RPMI7951 (cell line): ENCODE data around the gene MGAT4C. TPM values are rescaled to one million over a fixed set of nuclear protein-coding genes. Genes with fewer than 3 reads are reported as not detected.
A peak's percentile ranks its signal among the peaks of the same experiment; 100 is the strongest.

Experiments
- DNase-seq: peaks from one replicate; pipeline ENCODE4 v3.0.0-alpha.2; 2012; ENCODE audit warnings: low read depth
- total RNA-seq: library from RNA; depleted of rRNA; stranded (reverse); fragments of >200 nt; shearing (Covaris generic); gene quantifications from 2 replicates; pipeline ENCODE4 v1.2.3, GENCODE V29; 2014

The MGAT4C gene
- total RNA-seq, 1 experiment from 2014 or later = not detected

DNA sequence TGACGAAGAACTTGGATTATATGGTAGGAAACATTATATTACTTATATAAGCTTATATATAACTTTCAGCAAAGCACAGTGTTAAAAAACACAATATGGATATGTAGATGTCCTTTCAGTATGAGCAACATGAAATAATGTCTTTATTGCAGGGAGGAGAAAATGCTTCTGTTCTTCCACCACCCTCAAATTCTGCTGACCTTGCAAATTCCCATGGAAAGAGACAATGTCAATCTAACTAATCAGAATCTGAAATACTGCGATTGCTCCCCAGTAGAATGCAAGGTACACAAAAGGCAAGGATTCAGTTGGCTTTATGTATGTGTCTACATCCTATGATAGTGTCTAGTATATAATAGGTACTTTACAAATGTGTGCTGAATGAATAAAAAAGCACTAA lies 26.4 kb downstream of the MGAT4C start:
- no peak for DNase-seq

DNA sequence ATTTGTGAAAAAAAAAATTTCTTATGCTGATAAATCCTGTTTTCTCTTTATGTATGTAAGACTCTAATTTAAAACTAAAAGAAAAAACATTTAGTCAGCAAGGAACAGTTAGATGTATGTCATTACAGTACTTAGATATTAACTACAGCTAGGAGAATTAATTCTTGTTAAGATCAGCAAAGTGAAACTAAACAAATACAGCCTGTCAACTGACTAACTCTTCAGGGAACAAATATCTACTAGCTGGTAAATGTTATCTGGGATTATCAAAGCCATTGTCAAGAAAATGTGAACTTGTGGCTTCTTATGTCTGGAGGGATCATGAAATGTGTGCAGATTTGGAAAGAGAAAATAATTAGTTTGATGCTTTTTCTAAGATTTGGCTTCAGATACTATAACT lies 27.5 kb downstream of the MGAT4C start:
- DNase-seq = no peak

DNA sequence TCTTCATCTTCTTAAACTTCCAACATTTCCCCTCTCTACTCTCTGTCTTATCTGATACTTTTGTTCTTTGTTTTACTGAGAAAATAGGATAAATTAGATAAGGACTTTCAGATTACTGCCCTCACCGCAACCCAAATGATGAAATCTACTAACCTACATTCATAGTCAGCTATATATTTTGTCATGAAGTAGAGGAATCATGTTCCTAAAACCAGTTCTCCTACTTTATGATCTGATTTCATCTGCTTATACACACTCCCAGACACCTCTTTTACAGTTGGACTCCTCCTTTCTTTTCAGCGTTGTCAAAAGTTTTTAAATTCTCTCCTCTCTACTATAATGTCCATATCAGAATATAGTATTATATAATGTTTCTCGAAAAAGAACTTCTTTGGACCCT lies 29.7 kb downstream of the MGAT4C start:
- DNase-seq = no peak

DNA sequence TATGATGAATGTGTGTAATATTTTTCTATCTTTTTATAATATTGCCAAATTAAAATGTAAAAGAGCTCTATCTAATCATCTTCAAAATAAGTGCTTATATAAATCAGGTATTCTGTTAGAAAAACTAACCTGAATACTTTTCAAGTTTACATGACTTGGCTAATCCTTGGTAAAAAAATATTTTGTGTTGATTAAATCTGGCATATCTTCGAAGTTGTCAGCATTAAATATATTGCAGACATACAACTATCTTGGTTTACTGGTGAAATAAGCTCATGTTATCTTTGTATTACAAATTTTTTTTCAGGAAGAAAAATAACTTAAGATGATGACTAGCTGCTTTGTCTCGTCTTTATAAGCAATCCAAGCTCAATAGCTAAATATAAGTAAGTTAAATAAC lies 39.6 kb downstream of the MGAT4C start:
- no peak for DNase-seq

DNA sequence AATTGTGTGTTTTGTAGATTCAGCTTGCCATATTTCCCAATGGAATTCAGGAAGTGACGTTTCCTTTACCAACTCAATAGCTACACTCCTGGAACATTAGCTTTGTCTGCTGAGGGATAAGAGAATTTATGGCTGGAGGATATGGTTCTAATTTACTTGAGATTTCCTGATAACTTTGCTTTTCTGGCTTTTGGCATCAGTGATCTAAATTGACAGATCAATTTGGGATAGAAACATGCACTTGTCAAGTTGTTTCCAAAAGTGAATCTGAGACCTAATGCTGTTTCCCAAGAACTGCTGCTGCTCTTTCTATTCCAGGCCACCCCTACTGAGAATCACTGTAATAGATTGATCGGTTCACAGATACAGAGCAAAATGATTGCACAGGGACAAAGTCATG lies 43.2 kb downstream of the MGAT4C start:
- no peak for DNase-seq

DNA sequence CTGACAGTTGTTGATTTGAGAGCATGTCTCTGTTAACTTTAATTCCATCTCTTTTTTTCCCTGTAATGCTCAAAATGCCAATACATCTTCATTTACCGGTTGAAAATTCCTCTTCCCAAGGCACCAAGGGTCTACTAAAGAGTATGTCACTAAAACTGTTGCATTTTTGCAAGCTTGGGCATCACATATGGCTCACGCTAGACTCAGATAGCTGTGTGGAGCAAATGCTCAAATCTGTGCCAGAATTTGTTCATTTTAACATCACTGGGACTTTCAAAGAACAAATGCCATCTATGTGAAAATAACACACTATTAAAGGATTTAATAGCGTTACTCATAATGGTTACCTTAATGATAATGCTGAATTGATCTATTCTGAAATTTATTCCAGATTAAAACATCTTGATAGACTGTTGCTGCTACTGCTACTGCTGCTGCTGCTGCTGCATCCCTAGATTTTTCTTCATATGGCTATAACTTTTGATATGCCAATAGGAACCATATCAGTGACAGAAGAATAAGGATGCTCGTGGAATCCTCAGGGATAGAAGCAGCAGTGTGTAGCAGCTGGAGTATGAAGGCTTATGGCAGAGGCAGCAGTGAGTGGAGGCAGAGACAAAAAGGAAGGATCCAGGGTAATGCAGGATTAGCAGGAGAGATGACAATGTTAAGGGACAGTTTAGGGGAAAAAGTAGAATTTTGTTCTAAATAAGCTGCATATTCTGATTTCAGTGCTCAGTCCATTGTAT lies 57.3 kb downstream of the MGAT4C start:
- no peak for DNase-seq

DNA sequence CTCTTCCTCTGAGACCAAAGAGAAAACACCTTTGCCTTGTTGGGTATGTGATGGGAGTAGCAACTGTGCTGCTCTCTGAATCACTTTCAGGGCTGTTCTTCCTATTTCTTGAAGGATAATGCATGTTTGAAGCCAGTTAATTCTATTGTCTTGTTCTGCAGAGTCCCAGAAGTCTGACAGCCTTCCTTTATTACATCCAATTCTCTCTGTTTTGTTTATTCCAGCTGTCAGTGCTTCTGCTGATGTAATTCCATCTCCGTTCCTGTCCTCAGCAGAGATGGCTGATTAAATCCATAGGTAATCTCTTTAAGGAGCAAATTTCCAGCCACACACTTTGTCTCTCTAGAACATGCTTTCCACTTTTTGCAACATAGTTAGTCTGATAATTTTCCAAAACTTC lies 59.7 kb downstream of the MGAT4C start:
- DNase-seq = no peak

DNA sequence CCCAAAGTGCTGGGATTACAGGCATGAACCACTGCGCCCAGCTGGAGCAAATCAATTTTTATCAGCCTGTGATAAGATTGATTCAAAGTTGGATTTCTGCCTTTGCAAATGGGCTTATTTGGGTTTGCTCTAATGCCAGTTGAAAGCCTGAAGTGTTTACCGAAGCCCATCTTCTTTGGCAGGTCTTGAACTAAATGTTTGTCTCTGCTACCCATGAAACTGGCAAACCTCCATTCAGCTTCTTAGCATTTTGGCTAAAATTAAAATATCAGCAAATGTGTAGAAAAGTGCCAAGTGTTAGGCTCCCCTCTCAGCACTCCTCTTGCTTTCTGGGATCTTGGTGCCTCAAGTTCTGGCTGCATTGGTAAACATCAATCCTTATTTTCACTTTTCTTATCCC lies 61.5 kb downstream of the MGAT4C start:
- DNase-seq = no peak

DNA sequence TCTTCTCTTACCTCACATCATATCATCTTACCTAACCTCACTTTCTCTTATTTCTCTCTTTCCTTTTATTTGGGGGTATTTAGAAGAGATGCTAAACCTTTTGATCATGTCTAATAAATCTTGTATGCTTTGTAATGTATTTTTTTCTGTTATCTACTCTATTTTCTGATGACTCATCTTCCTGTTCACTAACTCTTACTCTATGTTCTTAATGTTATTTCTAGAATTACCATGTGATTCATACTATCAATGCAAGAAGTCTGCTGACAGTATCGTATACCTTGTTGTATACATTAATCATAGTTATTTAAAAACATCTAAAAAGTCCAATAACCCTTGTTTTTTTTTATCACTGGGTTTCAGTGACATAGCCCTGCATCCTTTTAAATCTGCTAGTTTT lies 62.3 kb downstream of the MGAT4C start:
- no peak for DNase-seq

DNA sequence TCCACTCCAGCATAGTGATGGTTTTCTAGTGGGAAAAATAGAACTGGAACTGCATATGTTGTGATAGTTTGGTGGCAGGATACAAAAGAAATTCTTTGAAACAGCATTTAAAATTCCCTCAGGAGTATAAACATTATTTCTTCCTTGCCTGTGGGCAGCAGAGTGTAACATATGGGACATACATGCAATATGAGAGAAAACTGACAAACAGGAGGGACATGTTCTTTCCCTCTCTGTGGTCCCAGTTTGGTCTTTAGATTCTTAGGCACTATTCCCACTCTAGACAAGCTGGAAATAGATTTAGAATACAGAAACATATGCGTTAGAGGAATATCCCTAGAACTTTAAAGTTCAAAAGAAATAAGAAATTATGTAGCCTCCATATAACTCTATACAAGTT lies 68.0 kb downstream of the MGAT4C start:
- no peak for DNase-seq

DNA sequence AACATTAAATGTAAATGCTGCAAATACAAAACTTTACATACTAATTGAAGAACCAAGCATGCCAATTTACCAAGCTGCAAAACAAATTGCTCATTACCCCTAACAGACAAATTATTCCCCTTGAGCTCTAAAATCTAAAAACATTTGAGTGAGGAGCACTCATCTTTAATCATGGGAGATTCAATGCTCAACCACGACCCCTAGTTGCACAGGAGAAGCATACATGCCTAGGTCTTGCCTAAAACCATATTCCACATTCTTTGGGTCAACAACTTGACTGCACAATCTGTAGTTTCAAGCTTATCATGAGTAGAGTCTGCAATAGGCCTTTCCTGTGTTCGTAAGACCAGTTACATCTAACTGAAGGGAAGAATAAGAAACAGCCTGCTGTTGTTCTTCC lies 69.7 kb downstream of the MGAT4C start:
- no peak for DNase-seq

DNA sequence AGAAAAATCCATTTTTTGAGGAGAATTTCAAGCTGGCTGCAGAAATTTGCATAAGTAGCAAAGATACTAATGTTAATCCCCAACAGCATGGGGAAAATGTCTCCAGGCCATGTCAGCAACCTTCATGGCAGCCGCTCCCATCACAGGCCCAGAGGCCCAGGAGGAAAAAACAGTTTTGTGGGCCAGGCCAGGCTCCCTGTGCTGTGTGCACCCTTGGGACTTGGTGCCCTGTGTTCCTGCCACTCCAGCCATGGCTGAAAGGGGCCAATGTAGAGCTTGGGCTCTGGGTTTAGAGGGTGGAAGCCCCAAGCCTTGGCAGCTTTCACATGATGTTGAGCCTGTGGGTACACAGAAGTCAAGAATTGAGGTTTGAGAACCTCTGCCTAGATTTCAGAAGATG lies 76.3 kb downstream of the MGAT4C start:
- DNase-seq = no peak

DNA sequence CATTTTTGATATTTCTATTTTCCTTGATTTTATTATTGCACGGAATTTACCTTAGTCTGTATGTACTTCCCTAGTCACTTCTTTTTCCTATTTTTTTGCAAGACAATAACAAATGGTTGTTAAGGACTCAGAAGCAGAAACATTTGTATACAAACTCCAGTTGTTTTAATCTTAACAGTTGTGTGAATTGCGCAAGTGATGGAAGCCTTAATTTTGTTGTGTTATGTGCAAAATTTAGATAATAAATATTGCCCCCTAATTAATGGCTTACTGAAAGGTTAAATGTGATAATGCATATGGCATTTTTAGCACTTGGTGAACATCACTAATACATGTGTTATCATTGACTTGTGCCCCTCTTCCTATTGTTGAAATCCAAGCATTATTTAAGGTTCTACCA lies 82.0 kb downstream of the MGAT4C start:
- DNase-seq = no peak

DNA sequence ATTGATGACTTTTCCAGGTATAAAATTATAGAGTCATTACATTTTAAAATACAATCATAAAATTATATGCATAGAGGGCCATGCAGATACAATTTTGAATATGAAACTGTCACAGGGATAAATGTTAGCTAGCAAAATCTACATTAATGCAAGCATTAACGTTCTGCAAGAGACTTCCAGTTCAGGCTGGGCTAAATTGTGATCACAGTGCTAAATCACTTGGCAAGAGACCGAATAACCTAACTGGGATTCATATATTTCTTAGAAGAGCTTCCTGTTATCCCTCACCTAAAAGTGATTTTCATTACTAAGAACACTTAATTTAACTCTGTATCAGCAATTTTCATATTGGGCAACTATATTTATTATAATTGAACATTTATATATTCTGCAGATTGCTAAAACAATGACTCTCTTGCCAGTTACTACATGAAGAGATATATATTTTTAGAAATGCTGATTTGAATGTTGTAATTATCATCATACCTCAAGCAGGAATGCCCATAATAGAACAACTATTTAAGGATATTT lies 83.2 kb downstream of the MGAT4C start:
- no peak for DNase-seq

DNA sequence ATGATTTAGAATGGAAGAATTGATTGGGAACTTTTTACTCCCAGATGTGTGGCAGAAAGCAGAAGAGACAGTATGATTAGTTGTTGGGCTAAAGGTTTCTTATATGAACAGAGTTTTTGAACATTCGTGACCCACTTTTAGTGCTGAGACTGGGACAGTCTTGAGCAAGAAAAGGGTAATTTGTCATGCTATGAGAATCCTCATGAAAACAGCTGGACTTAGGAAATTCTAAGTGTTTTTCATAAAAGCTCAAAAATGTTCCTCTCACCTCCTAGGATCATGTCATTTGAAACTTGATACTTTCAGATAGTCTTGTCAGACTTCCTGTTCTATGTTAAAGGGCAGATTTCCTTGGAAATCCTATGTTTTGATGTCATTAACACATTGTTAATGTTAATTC lies 86.1 kb downstream of the MGAT4C start:
- DNase-seq = no peak

DNA sequence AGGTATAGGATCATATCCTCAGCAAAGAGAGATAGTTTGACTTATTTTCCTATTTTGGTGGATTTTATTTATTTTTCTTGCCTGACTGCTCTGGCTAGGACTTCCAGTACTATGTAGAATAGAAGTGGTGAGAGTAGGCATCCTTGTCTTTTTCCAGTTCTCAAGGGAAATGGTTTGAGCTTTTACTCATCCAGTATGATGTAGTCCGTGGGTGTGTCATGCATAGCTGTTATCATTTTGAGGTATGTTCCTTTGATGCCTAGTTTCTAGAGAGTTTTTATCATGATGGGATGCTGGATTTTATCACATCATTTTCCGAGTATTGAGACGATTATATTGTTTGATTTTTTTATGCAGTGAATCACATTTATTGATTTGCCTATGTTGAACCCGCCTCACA lies 97.2 kb downstream of the MGAT4C start:
- no peak for DNase-seq

DNA sequence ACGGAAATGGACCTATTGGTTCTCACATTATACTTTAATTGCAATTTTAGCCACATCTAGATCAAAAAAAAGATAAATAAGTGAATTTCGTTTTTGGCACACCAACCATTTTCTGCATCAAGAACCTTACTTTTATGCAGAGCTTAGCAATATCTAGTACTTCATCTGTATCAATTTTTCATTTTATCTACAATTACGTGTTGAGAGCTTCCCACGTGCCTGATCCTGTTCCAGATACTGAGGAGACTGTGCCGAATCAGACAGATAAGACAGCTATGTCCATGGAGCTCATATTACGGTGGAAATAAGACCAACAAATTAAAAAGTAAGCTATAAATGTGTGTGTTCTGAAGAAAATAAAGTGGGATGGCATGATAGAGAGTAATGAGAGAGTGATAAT lies 101.6 kb downstream of the MGAT4C start:
- DNase-seq = no peak

DNA sequence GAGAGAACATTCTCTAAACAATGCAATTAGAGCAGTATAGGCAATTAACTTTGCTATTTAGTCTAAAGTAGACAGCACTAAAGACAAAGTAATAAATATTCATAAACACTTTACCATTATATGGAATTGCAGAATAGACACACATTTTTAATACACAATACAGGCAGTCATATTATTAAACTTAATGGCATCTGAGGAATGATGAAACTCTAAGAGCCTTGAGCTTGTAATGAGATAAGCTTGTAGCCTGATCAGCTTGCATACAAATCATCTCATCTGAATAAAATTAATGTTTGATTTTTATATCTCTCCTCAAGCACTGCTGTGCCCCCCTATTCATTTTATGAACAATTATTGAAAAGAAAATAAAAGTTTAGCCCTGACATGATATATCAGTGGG lies 107.6 kb downstream of the MGAT4C start:
- DNase-seq = no peak

DNA sequence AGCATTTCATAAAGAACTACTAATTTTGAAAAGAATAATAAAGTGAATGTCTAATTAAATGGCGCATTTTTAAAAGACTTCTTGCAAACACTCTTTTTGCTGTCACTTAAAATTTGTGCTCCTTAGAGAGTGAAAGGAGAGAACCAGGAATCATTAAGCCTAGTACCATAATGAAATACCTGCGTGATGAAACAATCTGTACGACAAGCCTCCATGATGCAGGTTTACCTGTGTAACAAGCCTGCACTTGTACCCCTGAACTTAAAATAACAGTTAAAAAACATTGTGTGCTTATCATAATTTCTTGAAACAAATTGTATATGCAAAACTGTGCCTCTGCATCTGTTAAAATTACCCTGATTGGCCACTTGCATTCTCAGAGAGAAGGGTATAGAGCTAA lies 108.1 kb downstream of the MGAT4C start:
- DNase-seq = no peak

DNA sequence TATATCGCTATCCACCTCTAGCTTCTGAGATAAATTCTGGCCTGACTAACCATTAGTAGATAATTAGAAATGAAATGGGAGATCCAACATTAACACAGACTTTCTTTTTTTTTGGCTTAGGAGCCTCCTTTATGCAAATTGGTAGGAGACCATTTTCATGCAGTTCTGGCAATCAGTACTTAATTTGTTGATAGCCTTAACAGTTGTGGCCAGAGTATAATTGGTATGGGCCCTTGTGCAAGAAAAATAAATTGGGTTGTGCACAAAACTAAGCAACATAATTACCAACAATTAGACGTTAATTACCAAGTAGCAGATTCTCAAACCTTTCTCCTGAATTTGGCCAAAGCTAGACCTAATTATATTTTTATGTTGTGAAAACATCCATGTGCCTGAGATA lies 111.0 kb downstream of the MGAT4C start:
- DNase-seq = no peak

DNA sequence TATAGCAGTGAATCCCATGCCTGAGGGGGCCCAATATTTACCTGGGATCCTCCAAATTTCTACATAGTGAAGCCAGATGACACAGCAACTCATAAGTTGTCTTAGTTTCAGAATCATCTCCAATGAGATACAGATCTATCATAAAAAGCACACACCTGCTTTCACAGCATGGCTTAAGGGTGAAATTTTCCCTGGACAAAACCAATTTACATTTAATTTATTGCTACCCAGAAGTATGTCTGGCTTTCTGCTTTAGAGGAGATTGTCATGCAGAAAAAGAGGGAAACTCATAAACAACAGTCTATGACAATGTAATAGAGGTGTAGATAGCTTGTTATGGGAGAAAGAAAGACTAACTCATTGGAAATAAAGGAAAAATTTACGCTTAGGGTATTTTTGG lies 113.0 kb downstream of the MGAT4C start:
- no peak for DNase-seq

DNA sequence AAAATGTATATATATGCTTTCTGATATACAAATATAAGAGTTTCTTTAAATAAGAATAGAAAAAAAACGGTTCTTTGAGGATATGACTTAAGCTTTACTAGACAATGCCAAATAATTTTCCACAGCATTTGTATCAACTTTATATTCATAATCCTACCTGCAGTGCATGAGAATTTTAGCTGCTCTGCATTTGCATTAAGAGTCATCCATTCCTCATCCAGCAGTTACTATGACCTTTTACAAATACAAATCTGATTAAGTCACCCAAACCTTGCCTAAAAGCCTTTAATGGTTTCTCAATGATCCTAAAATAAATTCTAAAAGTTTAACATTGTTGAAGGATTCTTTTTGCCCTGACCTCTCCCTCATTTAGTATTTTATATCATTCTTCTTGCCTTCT lies 116.5 kb downstream of the MGAT4C start:
- no peak for DNase-seq

DNA sequence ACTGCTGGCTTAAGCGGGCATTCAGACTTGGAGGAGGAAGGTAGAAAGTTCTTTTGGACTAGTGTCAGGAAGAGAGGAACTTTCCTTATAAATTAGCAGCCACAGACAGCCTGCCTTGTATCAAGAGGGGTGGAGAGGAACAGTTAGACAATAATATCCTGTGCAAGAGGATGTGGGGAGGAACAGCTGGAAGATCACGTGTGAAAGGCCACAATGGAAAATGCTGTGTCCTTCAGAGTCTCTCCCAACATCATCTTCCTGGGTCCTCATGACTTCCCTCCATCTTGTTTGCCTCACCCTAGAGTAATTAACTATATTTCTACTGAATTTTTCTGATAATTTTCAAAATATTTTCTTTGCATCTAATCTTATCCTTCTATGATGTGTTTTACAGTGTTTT lies 117.4 kb downstream of the MGAT4C start:
- DNase-seq = no peak

DNA sequence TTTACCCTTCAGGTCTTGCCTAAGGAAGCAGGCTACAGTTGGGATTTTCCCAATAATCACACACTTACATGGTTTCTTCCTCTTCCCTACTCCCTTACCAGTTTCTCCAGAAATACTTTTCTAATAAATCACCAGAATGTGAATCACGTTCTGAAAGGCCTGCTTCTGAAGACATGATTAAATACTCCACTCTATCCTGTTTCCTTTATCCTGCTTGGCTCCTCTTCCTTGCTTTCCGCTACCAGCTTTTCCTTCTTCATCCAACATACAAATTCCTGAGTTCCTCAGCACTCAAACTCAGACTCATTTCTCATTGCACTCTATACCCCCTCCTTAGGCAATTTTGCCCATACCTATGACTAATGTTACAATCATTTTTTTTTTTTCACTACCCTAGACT lies 118.3 kb downstream of the MGAT4C start:
- DNase-seq = peak; percentile 29
